Stimulated activated CD4-positive, alpha-beta T cell treated with anti-CD3 and anti-CD28 coated beads, Interleukin-2, amount 100 ng/mL, for 24 hours (primary cell): Measurements from ENCODE around the gene MAGEA9B.
"Not testable (repeated sequence)": the region's sequence is repeated elsewhere in the genome, so short reads cannot be mapped to it uniquely, and the experiment has no call there.

Experiments
- DNase-seq, 2 donors: peaks; one replicate each; pipeline ENCODE4 v3.0.0-alpha.2; 2020

The MAGEA9B gene

GRCh38 chrX:149570668-149571067 lies 16.6 kb downstream of the MAGEA9B start:
- no peak for DNase-seq

GRCh38 chrX:149569770-149570169 lies 17.5 kb downstream of the MAGEA9B start:
- no peak for DNase-seq

- DNase-seq = no peak
Observed at GRCh38 chrX:149568701-149569296, 18.5 kb downstream of the MAGEA9B start.

- DNase-seq = no peak
Observed at GRCh38 chrX:149567621-149568417, 19.4 kb downstream of the MAGEA9B start.

DNA sequence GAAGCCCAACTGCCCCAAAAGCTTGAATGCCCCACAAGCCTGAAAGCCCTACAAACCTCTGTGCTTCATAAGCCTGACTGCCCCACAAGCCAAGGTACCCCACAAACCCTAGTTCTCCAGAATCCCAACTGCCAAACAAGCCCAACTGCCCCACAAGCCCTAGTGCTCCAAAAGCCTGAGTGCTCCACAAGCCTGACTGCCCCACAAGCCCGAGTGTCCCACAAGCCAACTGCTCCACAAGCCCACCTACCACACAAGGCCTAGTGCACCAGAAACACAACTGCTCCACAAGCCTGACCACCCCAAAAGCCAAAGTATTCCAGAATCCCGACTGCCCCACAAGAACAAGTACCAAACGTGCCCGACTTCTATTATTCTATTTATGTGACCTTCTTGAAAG lies 23.9 kb downstream of the MAGEA9B start:
- no peak for DNase-seq

- not testable (repeated sequence) for DNase-seq
Observed at GRCh38 chrX:149555251-149555650, 32.0 kb downstream of the MAGEA9B start.

DNA sequence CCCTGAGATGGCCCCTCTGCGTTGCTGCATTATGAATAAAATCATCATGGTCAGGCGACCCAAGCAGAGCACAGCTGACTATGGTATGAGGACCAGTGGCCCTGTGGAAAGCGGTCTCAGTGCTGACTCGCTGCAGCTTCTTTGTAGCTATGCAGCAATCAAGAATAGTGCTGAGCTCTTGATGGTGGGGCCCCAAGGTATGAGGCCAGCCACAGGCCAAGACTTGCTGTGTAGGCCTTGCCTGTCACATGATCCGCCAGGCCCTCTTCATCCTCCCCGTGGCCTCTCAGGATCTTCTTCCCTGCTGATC lies 35.4 kb downstream of the MAGEA9B start:
- not testable (repeated sequence) for DNase-seq

DNA sequence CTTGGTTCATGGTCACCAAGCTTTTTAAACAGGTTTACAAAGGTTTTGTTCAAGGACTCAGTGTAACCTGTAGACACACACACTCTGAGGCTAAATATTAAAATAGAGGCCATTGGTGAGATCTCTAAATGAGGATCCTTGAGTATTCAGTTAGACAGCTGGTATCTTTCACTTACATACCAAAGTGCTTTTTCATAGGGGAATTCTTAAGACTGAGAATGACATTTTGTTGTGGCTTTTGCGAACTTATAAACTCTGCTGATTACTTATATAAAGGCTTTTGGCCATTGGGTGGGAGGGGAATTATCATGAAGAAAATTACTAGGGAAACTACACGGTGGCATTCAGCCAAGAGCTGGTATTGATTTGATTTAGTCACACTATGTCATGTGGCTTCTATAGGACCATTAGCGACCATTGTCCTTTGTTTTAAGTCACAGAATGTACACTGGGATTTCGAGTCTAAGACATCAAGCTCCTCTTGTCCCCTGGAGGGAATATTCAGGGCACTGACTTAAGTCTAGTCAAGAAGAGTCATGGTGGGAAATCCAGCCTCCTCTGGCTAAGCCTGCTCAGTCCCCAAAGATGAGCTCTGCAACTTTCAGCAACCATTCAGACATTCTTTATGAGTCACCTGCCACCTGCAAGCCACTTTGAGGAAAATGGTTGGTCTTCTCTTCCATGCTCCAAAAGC lies 35.9 kb downstream of the MAGEA9B start:
- not testable (repeated sequence) for DNase-seq

GRCh38 chrX:149550454-149550853 lies 36.8 kb downstream of the MAGEA9B start:
- DNase-seq = not testable (repeated sequence)

- not testable (repeated sequence) for DNase-seq
Observed at GRCh38 chrX:149549701-149550100, 37.6 kb downstream of the MAGEA9B start, which contains the start of gene HSFX3. Gene HSFX3 (minus strand): TSS chrX:149549924. CDS start chrX:149549852, 72 bp downstream.

DNA sequence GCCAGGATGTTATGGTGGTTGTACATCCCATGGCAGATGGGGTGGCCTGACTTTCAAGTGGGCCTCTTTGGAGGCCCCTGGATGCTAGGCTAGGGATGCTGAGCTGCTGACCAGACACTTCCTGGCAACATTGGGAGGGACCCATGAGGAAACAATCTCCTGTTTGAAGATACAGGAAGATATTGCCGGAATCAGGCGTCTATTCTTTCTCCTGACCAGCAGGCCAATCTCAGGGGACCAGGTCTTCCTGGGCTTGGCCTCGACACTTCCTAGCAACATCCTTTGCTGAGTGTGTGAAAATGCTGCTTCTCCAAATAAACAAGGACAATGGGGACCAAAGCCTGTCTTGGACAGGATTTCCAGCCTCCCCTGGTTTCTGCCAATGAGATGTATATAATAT lies 39.5 kb downstream of the MAGEA9B start:
- DNase-seq = not testable (repeated sequence)

- DNase-seq = not testable (repeated sequence)
Observed at GRCh38 chrX:149546962-149547361, 40.3 kb downstream of the MAGEA9B start.

DNA sequence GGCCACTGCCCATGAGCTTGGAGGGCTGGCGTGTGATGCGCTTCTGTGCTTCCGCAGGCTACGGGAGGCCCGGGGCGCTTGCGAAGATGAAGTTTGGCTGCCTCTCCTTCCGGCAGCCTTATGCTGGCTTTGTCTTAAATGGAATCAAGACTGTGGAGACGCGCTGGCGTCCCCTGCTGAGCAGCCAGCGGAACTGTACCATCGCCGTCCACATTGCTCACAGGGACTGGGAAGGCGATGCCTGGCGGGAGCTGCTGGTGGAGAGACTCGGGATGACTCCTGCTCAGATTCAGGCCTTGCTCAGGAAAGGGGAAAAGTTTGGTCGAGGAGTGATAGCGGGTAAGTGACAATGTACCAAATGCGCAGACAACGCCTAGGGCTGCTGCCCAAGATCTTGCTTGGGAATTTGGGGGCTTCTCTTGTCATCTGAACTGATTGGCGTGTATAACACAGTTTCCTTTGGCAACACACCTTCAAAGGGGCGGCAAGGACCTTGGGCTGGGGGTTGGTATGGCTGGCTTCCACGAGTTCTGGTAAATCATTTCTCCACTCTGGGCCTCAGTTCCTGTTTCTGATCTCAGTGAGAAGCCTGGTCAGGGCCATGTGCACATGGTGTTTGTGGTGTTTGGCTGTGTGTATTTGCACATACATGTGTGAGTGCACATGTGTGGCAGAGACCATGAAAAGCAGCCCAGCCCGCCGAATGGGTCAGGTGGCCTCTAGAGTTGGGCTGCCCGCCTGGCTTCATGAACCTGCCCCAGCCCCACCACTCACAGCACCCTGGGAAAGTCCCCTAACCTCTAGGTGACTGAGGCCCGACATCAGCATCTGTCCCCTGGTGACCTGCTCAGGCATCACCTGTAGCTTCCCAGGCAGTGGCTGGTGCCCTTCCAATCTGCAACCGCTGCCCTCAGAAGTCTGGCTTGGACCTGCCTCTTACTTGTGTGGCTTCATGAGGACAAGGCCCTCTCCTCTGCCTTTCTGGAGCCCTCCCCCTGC lies 41.4 kb downstream of the MAGEA9B start:
- not testable (repeated sequence) for DNase-seq

DNA sequence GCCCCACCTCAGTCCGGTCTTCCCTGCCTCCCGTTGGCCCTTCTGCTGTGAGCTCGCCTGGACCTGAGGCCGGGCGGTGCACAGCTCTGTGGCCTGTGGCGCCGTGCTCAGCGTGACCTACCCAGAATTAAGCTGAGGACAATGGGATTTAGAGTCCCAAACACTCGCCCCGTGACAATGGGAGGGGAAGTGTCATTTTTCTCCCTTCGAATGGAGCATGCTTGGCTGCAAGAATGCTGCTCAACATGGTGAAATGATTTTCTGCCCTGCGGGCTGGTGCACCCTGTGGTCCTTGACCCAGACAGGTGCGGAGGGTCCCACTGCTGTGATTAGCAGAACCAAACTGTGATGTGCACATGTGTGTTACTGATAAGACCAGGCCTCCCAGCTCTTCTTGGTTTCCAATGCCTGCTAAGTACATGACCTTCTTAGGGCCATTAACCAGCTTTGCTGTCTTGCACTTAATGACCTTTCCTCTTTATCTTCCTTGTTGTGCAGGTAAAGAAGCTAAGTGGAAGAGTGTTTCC lies 45.7 kb downstream of the MAGEA9B start:
- no peak for DNase-seq

- peak; percentile 86 for DNase-seq
Observed at GRCh38 chrX:149540621-149541520, 46.4 kb downstream of the MAGEA9B start, which contains the start of gene EOLA1. Gene EOLA1 (plus strand): TSS chrX:149541012. CDS start chrX:149545631, 4,619 bp downstream.

DNA sequence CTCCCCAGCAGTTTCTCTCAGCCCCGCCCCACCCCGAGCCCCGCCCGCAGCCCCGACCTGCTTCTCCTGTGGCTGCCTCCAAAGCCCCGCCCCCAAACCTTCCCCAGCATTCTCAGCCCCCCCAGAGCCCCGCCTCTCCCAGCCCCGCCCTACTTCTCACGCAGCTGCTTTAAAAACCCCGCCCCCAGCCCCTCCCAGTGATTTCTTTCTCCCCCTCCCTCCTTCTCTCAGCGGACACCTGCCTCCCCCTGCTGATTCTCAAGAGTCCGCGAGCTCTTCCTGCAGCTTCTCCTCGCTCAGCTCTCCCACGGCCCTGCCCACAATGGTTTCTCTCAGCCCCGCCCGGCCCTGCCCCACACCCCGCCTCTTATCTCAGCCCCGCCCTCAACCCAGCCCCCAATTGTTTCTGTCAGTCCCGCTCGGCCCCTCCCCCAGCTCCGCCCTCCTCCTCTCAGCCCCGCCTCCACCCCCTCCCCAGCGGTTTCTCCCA lies 47.1 kb downstream of the MAGEA9B start:
- peak; percentile 88 for DNase-seq

DNA sequence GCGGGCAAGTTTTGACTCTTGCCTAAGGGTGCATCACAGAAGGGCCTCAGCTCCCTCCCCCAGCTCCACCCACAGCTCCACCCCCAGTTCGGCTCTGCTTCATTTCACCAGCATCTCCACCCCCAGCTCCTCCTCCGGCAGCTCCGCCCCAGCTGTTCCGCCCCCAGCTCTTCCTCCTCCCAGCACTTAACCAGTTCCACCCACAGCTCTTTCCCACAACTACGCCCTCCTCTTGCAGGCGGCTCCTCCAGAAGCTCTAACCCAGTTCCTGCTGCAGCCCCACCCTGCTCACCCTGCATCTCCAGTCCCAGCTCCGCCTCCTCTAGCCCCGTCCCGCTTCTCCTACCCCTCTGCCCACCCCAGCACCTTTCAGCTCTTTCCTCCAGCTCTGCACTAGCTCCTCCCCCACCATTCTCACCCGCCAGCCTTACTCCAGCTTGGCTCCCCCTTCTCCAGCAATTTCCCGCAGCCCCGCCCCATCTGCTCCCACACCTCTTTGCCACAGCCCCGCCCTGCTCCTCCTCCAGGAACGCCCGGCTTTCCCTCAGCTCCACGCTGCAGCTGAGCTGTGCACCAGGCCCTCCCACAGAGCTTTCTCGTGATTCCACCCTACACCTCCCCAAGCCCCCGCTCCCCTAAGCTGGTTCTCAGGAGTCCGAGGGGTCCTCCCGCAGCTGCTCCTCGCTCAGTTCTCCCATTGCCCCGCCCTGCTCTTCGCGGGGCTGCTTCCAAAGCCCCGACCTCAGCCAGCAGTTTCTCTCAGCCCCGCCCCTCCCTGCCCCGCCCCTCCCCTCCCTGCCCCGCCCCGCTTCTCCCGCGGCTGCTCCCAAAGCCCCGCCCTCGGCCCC lies 47.8 kb downstream of the MAGEA9B start:
- DNase-seq = peak; percentile 77 to 83

- DNase-seq = not testable (repeated sequence)
Observed at GRCh38 chrX:149537474-149537873, 49.8 kb downstream of the MAGEA9B start.

DNA sequence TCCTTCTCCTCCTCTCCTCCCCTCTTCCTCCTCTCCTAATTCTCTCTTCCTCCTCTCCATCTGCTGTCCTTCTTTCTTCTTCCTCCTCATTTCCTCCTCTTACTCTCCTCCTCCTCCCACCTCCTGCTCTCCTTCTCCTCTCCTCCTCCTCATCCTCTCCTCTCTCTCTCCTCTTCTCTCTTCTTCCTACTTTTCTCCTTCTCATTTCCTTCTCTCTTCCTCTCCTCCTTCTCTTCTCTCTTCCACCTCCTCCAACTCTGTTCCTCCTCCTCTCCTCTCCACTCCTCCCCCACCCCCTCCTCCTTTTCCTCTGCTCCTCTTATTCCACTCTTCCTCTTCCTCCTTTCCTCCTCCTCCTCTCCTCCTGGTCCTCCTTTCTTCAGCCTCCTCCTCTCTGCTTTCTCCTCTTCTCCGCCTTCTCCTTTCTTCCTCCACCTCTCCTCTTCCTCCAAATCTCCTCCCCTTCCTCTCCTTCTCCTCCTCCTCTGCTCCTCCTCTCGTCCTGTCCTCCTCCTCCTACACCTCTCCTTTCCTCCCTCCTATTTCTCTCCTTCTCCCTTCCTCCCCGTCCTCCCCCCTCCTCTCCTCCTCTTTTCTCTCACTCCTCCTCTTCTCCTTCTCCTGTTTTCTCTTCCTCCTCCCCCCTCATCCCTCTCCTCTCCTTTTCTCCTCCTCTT lies 52.2 kb downstream of the MAGEA9B start:
- DNase-seq = not testable (repeated sequence)
